A549 treated with Hydrocortisone at 1 μM for 4 hours (cell line): ENCODE measurements around the gene APP. TPM values are rescaled to one million over a fixed set of nuclear protein-coding genes. Genes with fewer than 3 reads are reported as not detected.

Source experiments
- total RNA-seq: library from RNA; stranded (reverse); fragments of 200-300 nt; extraction: Qiagen RNA extraction; gene quantifications from 5 replicates; pipeline ENCODE4 v1.2.3, GENCODE V29; 2022

Gene APP
- total RNA-seq, result 257 to 344 TPM (median 285 TPM) in 5 replicates

GRCh38 chr21:26170471-26171257 lies at the start of gene APP:
Gene APP (minus strand): TSS chr21:26170770. CDS start chr21:26170620, 150 bp downstream.

